GM12801 (cell line): Measurements from ENCODE around the gene VIL1.

Source experiments
- CTCF ChIP-seq: IDR thresholded peaks from one replicate; pipeline ENCODE4 v1.5.1; 2011; ENCODE audit warnings: control low read depth; ENCODE audit not compliant: insufficient read length; ENCODE audit errors: extremely low read depth

The VIL1 gene

GRCh38 chr2:218485986-218486667, 67.2 kb downstream of the VIL1 start:
- no peak for TF ChIP-seq CTCF

GRCh38 chr2:218500501-218501060, 81.7 kb downstream of the VIL1 start:
- TF ChIP-seq CTCF = no peak

- TF ChIP-seq CTCF = no peak
Observed at GRCh38 chr2:218501665-218502064, 82.7 kb downstream of the VIL1 start.
